Frontal cortex (tissue), 4 donors: ENCODE results near the gene DSP. TPM values are rescaled to one million over a fixed set of nuclear protein-coding genes. Genes with fewer than 3 reads are reported as not detected.

Experiments used
- DNase-seq, 2 donors: peaks; one replicate each; pipeline ENCODE4 v3.0.0; 2012; ENCODE audit warnings: low spot score in 2 of 2
- FAIRE-seq: peaks from 2 replicates; lab custom pipeline; 2012; peaks lifted over from hg19 to GRCh38; lab: Jason Lieb, UNC
- total RNA-seq: library from RNA; depleted of rRNA; stranded (reverse); fragments of >200 nt; gene quantifications from one replicate; pipeline ENCODE4 v1.2.3, GENCODE V29; 2014
- donor health status: control.
- donor health status: control.
- donor health status: control.

Gene DSP
- total RNA-seq, 1 donor from 2014 or later, result 6.9 TPM

GRCh38 chr6:7589949-7590917, 48.8 kb downstream of the DSP start, which contains the start of gene SNRNP48:
TSS of gene SNRNP48 (plus strand) at chr6:7590198. CDS start at chr6:7590258, 60 bp downstream.
- peak; percentile 89 to 91 for DNase-seq
- FAIRE-seq, result no peak

GRCh38 chr6:7590918-7591302, 49.4 kb downstream of the DSP start:
- DNase-seq, result peak in 1 of 2 donors; percentile 18

GRCh38 chr6:7591770-7592169, 50.3 kb downstream of the DSP start:
- FAIRE-seq, result no peak
- DNase-seq, result no peak

More at GRCh38 chr6:7590918-7591302, 49.4 kb downstream of the DSP start:
- no peak for FAIRE-seq

GRCh38 chr6:7593229-7593628, 51.8 kb downstream of the DSP start:
- no peak for FAIRE-seq
- DNase-seq, result no peak

- DNase-seq, result no peak
- FAIRE-seq, result no peak
Observed at GRCh38 chr6:7594579-7595125, 53.2 kb downstream of the DSP start.

GRCh38 chr6:7604003-7604402, 62.5 kb downstream of the DSP start:
- FAIRE-seq, result no peak
- DNase-seq, result no peak

- no peak for FAIRE-seq
Observed at GRCh38 chr6:7604506-7604905, 63.0 kb downstream of the DSP start.

GRCh38 chr6:7615611-7616383, 74.3 kb downstream of the DSP start:
- DNase-seq (peak; percentile 10 to 39), FAIRE-seq (no peak)

More at GRCh38 chr6:7604506-7604905, 63.0 kb downstream of the DSP start:
- no peak for DNase-seq

GRCh38 chr6:7617801-7618764, 76.6 kb downstream of the DSP start:
- DNase-seq (no peak), FAIRE-seq (no peak)

GRCh38 chr6:7621761-7622160, 80.3 kb downstream of the DSP start:
- no peak for FAIRE-seq

GRCh38 chr6:7624796-7625710, 83.6 kb downstream of the DSP start:
- DNase-seq (no peak), FAIRE-seq (no peak)

More at GRCh38 chr6:7621761-7622160, 80.3 kb downstream of the DSP start:
- no peak for DNase-seq

- DNase-seq, result no peak
- FAIRE-seq, result no peak
Observed at GRCh38 chr6:7628479-7628878, 87.0 kb downstream of the DSP start.

- FAIRE-seq (no peak), DNase-seq (no peak)
Observed at GRCh38 chr6:7628909-7629308, 87.4 kb downstream of the DSP start.

- DNase-seq, result no peak
- FAIRE-seq, result no peak
Observed at GRCh38 chr6:7629321-7629720, 87.8 kb downstream of the DSP start.

- FAIRE-seq, result no peak
- no peak for DNase-seq
Observed at GRCh38 chr6:7630792-7631191, 89.3 kb downstream of the DSP start.

GRCh38 chr6:7631466-7631865, 90.0 kb downstream of the DSP start:
- FAIRE-seq (no peak), DNase-seq (no peak)

- FAIRE-seq, result no peak
- DNase-seq, result no peak
Observed at GRCh38 chr6:7632501-7633290, 91.2 kb downstream of the DSP start.
